ELR (cell line): Measurements from ENCODE around the gene OR10R2.
"Not testable (repeated sequence)": the region's sequence is repeated elsewhere in the genome, so short reads cannot be mapped to it uniquely, and the experiment has no call there.

Source experiments
- DNase-seq: peaks from one replicate; pipeline ENCODE4 v3.0.0-alpha.2; 2015; ENCODE audit warnings: low read depth

OR10R2 gene

GRCh38 chr1:158471920-158472319 lies at the start of gene OR10R2:
TSS of gene OR10R2 (plus strand) at chr1:158472220. CDS start at chr1:158472326, 106 bp downstream.
- DNase-seq, result no peak

- DNase-seq, result no peak
Observed at GRCh38 chr1:158425027-158425426, 47.0 kb upstream of the OR10R2 start.

GRCh38 chr1:158426137-158426536 lies 45.9 kb upstream of the OR10R2 start, which contains the start of gene OR10K2:
TSS of gene OR10K2 (minus strand) at chr1:158426237. CDS start at chr1:158420866, 5,371 bp downstream.
- no peak for DNase-seq

- not testable (repeated sequence) for DNase-seq
Observed at GRCh38 chr1:158430163-158430562, 41.9 kb upstream of the OR10R2 start.

GRCh38 chr1:158434741-158435140 lies 37.3 kb upstream of the OR10R2 start:
- DNase-seq, result no peak

- DNase-seq, result no peak
Observed at GRCh38 chr1:158445376-158445775, 26.6 kb upstream of the OR10R2 start.

GRCh38 chr1:158454537-158454936 lies 17.5 kb upstream of the OR10R2 start:
- DNase-seq, result no peak

GRCh38 chr1:158457246-158457645 lies 14.8 kb upstream of the OR10R2 start:
- DNase-seq, result no peak

GRCh38 chr1:158458263-158458662 lies 13.8 kb upstream of the OR10R2 start:
- no peak for DNase-seq

- no peak for DNase-seq
Observed at GRCh38 chr1:158461534-158461933, 10.5 kb upstream of the OR10R2 start, which contains the start of gene OR10K1. TSS of gene OR10K1 (plus strand) at chr1:158461834. CDS start at chr1:158465562, 3,728 bp downstream.

GRCh38 chr1:158485455-158485854 lies 13.4 kb downstream of the OR10R2 start:
- DNase-seq, result no peak

- DNase-seq, result no peak
Observed at GRCh38 chr1:158491316-158491715, 19.3 kb downstream of the OR10R2 start.

GRCh38 chr1:158493054-158493453 lies 21.0 kb downstream of the OR10R2 start:
- no peak for DNase-seq

- no peak for DNase-seq
Observed at GRCh38 chr1:158494796-158495195, 22.8 kb downstream of the OR10R2 start.

- DNase-seq, result peak; percentile 15
Observed at GRCh38 chr1:158496374-158496773, 24.4 kb downstream of the OR10R2 start.

- peak; percentile 42 for DNase-seq
Observed at GRCh38 chr1:158506369-158506987, 34.5 kb downstream of the OR10R2 start.

GRCh38 chr1:158507511-158507910 lies 35.5 kb downstream of the OR10R2 start:
- DNase-seq, result no peak

GRCh38 chr1:158509471-158510156 lies 37.6 kb downstream of the OR10R2 start:
- DNase-seq, result no peak

GRCh38 chr1:158516966-158517365 lies 44.9 kb downstream of the OR10R2 start:
- no peak for DNase-seq

GRCh38 chr1:158520021-158520420 lies 48.0 kb downstream of the OR10R2 start:
- DNase-seq, result no peak

- no peak for DNase-seq
Observed at GRCh38 chr1:158520955-158521665, 49.1 kb downstream of the OR10R2 start.

GRCh38 chr1:158521666-158522058 lies 49.6 kb downstream of the OR10R2 start:
- DNase-seq, result no peak
